SJSA1 (cell line): ENCODE data around the gene NSD2. TPM values are rescaled to one million over a fixed set of nuclear protein-coding genes. Genes with fewer than 3 reads are reported as not detected.
"Not testable (repeated sequence)": the region's sequence is repeated elsewhere in the genome, so short reads cannot be mapped to it uniquely, and the experiment has no call there.

ENCODE experiments used
- DNase-seq, 2 experiments: peaks; one replicate each; pipeline ENCODE4 v3.0.0-alpha.2; 2015 to 2020; ENCODE audit warnings: low spot score in 2 of 2, low read depth in 1 of 2
- H3K27ac ChIP-seq: fragments of 250-450 bp; sonication (Bioruptor Pico); 2 replicates; pipeline ENCODE4 v1.5.1; 2020; ENCODE audit warnings: mild to moderate bottlenecking, moderate library complexity
- H3K27me3 ChIP-seq: fragments of 250-450 bp; sonication (Bioruptor Pico); replicated peaks from 2 replicates; pipeline ENCODE4 v1.5.1; 2020; ENCODE audit warnings: mild to moderate bottlenecking, moderate library complexity
- H3K36me3 ChIP-seq: fragments of 250-450 bp; sonication (Bioruptor Pico); 2 replicates; pipeline ENCODE4 v1.5.1; 2020; ENCODE audit warnings: mild to moderate bottlenecking
- H3K4me1 ChIP-seq: fragments of 250-450 bp; sonication (Bioruptor Pico); replicated peaks from 2 replicates; pipeline ENCODE4 v1.6.1; 2021; ENCODE audit warnings: mild to moderate bottlenecking
- H3K4me3 ChIP-seq: fragments of 250-450 bp; sonication (Bioruptor Pico); 2 replicates; pipeline ENCODE4 v1.5.1; 2020; ENCODE audit warnings: mild to moderate bottlenecking
- H3K9me3 ChIP-seq: fragments of 250-450 bp; sonication (Bioruptor Pico); replicated peaks from 2 replicates; pipeline ENCODE4 v1.5.1; 2020; ENCODE audit warnings: mild to moderate bottlenecking
- total RNA-seq: library from RNA; depleted of rRNA; stranded (reverse); fragments of >200 nt; shearing (Covaris generic); gene quantifications from 2 replicates; pipeline ENCODE4 v1.2.3, GENCODE V29; 2014

The NSD2 gene
- total RNA-seq, 1 experiment from 2014 or later = 35.9 TPM

- H3K27ac ChIP-seq = no peak overlapping the region
- H3K9me3 ChIP-seq = no peaks in the 10 kb centered on the region
- no peaks in the 10 kb centered on the region for H3K27me3 ChIP-seq
- H3K36me3 ChIP-seq = peaks cover 32% of the 10 kb centered on the region
- 0 out of 2 replicates have a peak, but pooled peaks cover 6% of the 10 kb centered on the region for H3K4me1 ChIP-seq
- no peak for DNase-seq
- no peak overlapping the region for H3K4me3 ChIP-seq
Measured at GRCh38 chr4:1902243-1902642, 31.1 kb downstream of the NSD2 start.

GRCh38 chr4:1903035-1903434 is 31.8 kb downstream of the NSD2 start:
- no peaks in the 10 kb centered on the region for H3K9me3 ChIP-seq
- H3K4me1 ChIP-seq = 0 out of 2 replicates have a peak, but pooled peaks cover 6% of the 10 kb centered on the region
- no peak for DNase-seq
- no peak overlapping the region for H3K4me3 ChIP-seq
- peaks cover 35% of the 10 kb centered on the region for H3K36me3 ChIP-seq
- H3K27me3 ChIP-seq = no peaks in the 10 kb centered on the region
- H3K27ac ChIP-seq = no peak overlapping the region

- 0 out of 2 replicates have a peak, but pooled peaks cover 4% of the 10 kb centered on the region for H3K4me1 ChIP-seq
- no peaks in the 10 kb centered on the region for H3K27me3 ChIP-seq
- peaks cover 39% of the 10 kb centered on the region for H3K36me3 ChIP-seq
- DNase-seq = no peak
- no peak overlapping the region for H3K4me3 ChIP-seq
- H3K9me3 ChIP-seq = no peaks in the 10 kb centered on the region
- no peak overlapping the region for H3K27ac ChIP-seq
Measured at GRCh38 chr4:1904042-1904441, 32.8 kb downstream of the NSD2 start.

- no peaks in the 10 kb centered on the region for H3K4me1 ChIP-seq
- DNase-seq = no peak
- no peak overlapping the region for H3K27ac ChIP-seq
- peaks cover 35% of the 10 kb centered on the region for H3K36me3 ChIP-seq
- no peak overlapping the region for H3K4me3 ChIP-seq
- H3K27me3 ChIP-seq = no peaks in the 10 kb centered on the region
- H3K9me3 ChIP-seq = no peaks in the 10 kb centered on the region
Measured at GRCh38 chr4:1907848-1908525, 36.8 kb downstream of the NSD2 start.

GRCh38 chr4:1909696-1910095 is 38.5 kb downstream of the NSD2 start:
- H3K4me1 ChIP-seq, H3K9me3 ChIP-seq, DNase-seq, H3K4me3 ChIP-seq, H3K27me3 ChIP-seq, H3K27ac ChIP-seq: not testable (repeated sequence)
- H3K36me3 ChIP-seq = peaks cover 34% of the 10 kb centered on the region

- no peak overlapping the region for H3K4me3 ChIP-seq
- H3K4me1 ChIP-seq = no peaks in the 10 kb centered on the region
- no peak for DNase-seq
- no peaks in the 10 kb centered on the region for H3K27me3 ChIP-seq
- no peak overlapping the region for H3K27ac ChIP-seq
- H3K36me3 ChIP-seq = peaks cover 28% of the 10 kb centered on the region
- no peaks in the 10 kb centered on the region for H3K9me3 ChIP-seq
Measured at GRCh38 chr4:1910643-1911042, 39.5 kb downstream of the NSD2 start.

GRCh38 chr4:1911316-1911715 is 40.1 kb downstream of the NSD2 start:
- H3K9me3 ChIP-seq, H3K27ac ChIP-seq, DNase-seq, H3K4me1 ChIP-seq, H3K27me3 ChIP-seq, H3K4me3 ChIP-seq: not testable (repeated sequence)
- peaks cover 31% of the 10 kb centered on the region for H3K36me3 ChIP-seq

- Histone ChIP-seq H3K27me3 (no peaks in the 10 kb centered on the region), H3K9me3 (no peaks in the 10 kb centered on the region), H3K4me1 (no peaks in the 10 kb centered on the region), H3K4me3 (no peak overlapping the region), H3K36me3 (peaks cover 24% of the 10 kb centered on the region), H3K27ac (no peak overlapping the region)
- no peak for DNase-seq
Measured at GRCh38 chr4:1922821-1923220, 51.6 kb downstream of the NSD2 start.

- Histone ChIP-seq H3K9me3 (no peaks in the 10 kb centered on the region), H3K4me3 (no peak overlapping the region), H3K4me1 (no peaks in the 10 kb centered on the region), H3K36me3 (peaks cover 8% of the 10 kb centered on the region), H3K27ac (no peak overlapping the region), H3K27me3 (no peaks in the 10 kb centered on the region)
- DNase-seq = no peak
Measured at GRCh38 chr4:1927675-1928074, 56.5 kb downstream of the NSD2 start.

- Histone ChIP-seq H3K27me3 (no peaks in the 10 kb centered on the region), H3K36me3 (peaks cover 9% of the 10 kb centered on the region), H3K4me1 (no peaks in the 10 kb centered on the region), H3K9me3 (no peaks in the 10 kb centered on the region), H3K27ac (no peak overlapping the region), H3K4me3 (no peak overlapping the region)
- no peak for DNase-seq
Measured at GRCh38 chr4:1928356-1929239, 57.4 kb downstream of the NSD2 start.

- Histone ChIP-seq H3K4me3 (no peak overlapping the region), H3K27ac (no peak overlapping the region)
Measured at GRCh38 chr4:1932736-1933135, 61.5 kb downstream of the NSD2 start.

GRCh38 chr4:1933700-1934099 is 62.5 kb downstream of the NSD2 start:
- peaks cover 10% of the 10 kb centered on the region for H3K36me3 ChIP-seq

More at GRCh38 chr4:1932736-1933135, 61.5 kb downstream of the NSD2 start:
- Histone ChIP-seq H3K9me3 (no peaks in the 10 kb centered on the region), H3K4me1 (no peaks in the 10 kb centered on the region), H3K27me3 (no peaks in the 10 kb centered on the region), H3K36me3 (peaks cover 10% of the 10 kb centered on the region)
- no peak for DNase-seq

GRCh38 chr4:1937550-1937949 is 66.4 kb downstream of the NSD2 start:
- H3K36me3 ChIP-seq = peaks cover 35% of the 10 kb centered on the region
- DNase-seq = no peak
- H3K4me3 ChIP-seq = no peak overlapping the region
- no peak overlapping the region for H3K27ac ChIP-seq
- H3K9me3 ChIP-seq = no peaks in the 10 kb centered on the region
- H3K4me1 ChIP-seq = peaks cover 9% of the 10 kb centered on the region; the same call in 1 of the 2 replicates
- H3K27me3 ChIP-seq = no peaks in the 10 kb centered on the region

More at GRCh38 chr4:1933700-1934099, 62.5 kb downstream of the NSD2 start:
- Histone ChIP-seq H3K27ac (no peak overlapping the region), H3K9me3 (no peaks in the 10 kb centered on the region), H3K27me3 (no peaks in the 10 kb centered on the region), H3K4me1 (no peaks in the 10 kb centered on the region), H3K4me3 (no peak overlapping the region)
- no peak for DNase-seq

- peaks cover 9% of the 10 kb centered on the region; the same call in 1 of the 2 replicates for H3K4me1 ChIP-seq
- DNase-seq = no peak
- H3K4me3 ChIP-seq = no peak overlapping the region
- H3K27ac ChIP-seq = no peak overlapping the region
- no peaks in the 10 kb centered on the region for H3K9me3 ChIP-seq
- H3K36me3 ChIP-seq = peaks cover 35% of the 10 kb centered on the region
- H3K27me3 ChIP-seq = no peaks in the 10 kb centered on the region
Measured at GRCh38 chr4:1938027-1938426, 66.8 kb downstream of the NSD2 start.
